Hematopoietic multipotent progenitor cell treated with erythropoietin and hydrocortisone succinate and interleukin-3 and kit ligand, for 17 days (in vitro differentiated cells): ENCODE measurements around the gene NPDC1.
"Not testable (repeated sequence)": the region's sequence is repeated elsewhere in the genome, so short reads cannot be mapped to it uniquely, and the experiment has no call there.

Source experiments
- DNase-seq: peaks from one replicate; pipeline ENCODE4 v3.0.0-alpha.2; 2015; ENCODE audit warnings: low spot score

The NPDC1 gene

GRCh38 chr9:137075275-137075775 is 29.3 kb upstream of the NPDC1 start:
- DNase-seq = no peak

DNA sequence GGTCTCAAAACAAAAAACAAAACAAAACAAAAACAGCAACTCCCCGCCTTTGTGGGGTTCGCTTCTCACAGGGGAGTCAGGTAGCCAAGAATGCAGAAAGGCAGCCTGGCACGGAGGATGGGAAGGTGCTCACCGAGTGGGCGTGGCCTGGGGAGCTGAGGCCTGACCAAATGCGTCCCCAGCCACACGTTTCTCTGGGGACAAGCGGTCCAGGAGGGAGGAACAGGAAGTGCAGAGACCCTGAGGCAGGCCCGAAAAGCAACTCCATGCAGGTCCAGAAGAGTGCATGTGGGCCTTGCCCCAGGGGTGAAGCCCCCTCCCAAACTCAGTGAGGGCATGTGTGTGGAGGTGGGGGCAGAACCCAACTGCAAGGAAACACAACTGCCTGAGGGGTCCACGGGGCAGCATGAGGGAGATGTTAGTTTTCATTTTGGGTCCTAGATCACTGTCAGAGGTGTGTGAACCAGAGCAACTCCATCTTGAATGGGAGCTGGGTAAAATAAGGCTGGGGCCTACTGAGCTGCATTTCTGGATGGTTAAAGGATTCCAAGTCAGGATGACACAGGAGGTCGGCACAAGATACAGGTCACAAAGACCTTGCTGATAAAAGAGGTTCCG is 28.8 kb upstream of the NPDC1 start:
- DNase-seq = no peak

DNA sequence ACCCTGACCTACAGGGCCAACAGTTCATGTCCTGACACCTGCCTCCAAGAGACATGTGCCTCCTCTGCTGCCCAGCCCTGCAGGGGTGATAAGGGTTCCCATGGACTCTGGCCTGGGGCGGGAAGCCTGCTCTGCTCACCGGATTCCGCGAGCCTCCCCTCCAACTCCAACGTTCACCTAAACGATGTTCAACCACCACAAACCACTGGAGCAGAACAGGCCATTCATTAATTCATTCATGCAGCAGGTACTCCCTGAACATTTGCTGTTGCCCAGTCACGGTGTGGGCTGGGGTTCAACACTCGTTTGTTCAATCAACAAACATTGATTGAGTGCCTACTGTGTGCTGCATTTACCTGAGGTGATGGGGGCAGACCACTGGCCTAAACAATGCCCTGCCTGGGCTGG is 28.0 kb upstream of the NPDC1 start:
- no peak for DNase-seq

DNA sequence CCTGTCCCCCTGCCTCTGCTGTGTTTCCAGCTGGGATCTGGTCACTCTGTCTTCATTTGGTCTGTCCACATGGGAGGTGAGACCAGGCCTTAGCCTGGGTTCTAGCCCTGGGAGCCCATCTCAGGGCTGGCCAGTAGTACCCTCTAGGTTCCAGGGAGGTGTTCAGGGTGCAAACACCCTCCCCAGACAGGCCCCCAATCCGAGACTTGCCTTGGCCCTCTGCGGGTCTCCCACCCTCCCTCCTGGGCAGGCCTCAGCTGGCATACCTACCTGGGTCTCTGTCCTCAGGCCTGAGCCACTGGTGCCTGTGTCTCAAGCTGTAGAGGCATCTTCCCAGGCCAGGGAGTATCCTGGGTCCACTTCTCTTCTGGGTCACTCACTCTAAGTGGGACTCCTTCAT is 25.3 kb upstream of the NPDC1 start:
- DNase-seq = no peak

DNA sequence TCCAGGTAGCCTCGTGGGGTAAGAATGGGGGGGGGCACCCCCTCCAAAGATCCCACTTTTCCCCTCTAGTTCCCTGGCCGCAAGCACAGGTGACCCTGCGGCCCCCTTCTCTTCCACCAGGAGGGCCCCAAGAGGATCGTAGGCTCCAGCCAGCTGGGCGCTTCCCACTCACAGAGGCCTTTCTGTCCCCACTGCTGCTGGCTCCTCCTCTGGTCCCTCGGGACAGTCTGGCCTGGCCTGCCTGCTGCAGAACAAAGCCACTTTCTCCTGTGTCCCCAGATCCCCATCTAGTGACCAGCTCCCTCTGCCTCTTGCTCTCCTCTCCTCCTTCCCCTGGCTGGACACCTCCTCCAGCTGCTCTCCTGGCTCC is 24.9 kb upstream of the NPDC1 start:
- no peak for DNase-seq

GRCh38 chr9:137070201-137070905 is 24.4 kb upstream of the NPDC1 start, which contains the start of gene SAPCD2:
Gene SAPCD2, minus strand, starts transcription at chr9:137070557. Its CDS starts 97 bp downstream, at chr9:137070460.
- DNase-seq = peak; percentile 81

DNA sequence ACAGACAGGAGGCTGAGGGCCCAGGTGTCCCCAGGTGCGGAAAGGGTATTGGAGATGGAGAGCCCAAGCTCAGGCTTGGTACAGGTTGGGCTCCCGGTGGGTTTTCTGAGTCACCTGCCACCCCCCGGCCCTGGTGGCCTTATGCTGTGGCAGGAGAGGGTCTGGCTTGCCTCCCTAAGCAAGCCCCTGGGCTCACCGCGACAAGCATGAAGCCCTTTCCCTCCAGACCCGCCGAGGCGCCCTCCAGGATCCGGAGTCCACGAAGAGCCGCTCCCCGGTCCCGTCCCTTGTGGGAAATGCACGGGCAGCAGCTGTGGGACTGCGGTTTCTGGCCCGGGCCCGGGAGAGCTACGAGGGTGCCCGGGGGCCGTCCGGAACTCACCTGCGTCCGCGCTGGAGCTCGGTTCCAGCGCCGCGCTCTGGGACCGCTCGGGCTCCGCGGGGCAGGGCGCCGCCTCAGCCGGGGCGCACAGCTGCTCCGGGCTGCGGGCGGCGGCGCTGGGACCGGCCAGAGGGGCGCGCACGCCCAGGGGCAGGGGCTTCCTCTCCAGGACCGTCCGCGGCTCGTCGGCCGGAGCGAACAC is 23.6 kb upstream of the NPDC1 start:
- DNase-seq = no peak

DNA sequence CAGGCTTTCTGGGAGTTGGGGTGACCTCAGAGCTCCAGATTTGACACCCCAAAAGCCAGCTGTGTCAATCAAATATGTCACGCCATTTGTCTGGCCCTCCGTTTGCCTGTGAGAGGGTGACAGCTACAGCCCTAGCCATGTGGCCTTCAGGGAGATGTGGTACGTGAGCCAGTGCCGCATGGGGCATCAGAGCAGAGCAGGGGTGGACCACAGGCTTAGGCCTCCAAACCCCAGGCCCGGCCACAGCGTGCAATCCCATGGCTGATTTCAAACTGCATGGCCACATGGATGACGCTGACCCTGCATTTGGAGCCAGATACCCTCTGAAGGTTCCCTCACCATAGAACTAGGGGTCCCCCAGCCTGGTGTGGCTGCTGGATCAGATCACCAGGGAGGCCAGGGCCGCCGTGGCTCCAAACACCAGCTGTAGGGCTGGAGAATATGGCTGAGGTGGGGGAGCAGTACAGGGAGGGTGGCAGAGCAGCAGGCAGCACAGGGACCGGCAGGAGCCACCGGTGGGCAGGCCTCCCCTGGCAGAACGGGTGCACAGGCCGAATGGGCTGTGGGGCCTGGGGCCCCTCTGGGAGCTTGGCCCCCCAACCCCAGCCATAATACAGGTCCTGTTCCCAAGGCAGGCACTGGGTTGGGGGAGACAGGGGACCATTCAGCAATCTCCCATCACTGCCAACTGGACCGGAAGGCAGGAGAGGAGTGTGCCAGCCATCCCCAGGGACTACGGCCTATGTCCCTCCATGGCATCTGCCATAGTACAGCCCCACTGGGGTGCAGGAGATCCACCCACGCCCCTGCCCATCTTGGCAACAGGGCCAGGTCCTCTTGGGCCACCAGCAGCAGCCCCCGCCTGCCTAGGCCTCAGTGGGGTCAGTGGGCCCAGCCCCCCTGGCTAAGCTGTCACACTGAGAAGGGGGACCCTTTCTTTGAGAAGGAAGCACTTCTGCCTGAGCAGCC is 22.8 kb upstream of the NPDC1 start:
- DNase-seq = no peak

- DNase-seq = peak; percentile 81
These were observed 22.0 kb upstream of the NPDC1 start for GRCh38 chr9:137067860-137068538.

DNA sequence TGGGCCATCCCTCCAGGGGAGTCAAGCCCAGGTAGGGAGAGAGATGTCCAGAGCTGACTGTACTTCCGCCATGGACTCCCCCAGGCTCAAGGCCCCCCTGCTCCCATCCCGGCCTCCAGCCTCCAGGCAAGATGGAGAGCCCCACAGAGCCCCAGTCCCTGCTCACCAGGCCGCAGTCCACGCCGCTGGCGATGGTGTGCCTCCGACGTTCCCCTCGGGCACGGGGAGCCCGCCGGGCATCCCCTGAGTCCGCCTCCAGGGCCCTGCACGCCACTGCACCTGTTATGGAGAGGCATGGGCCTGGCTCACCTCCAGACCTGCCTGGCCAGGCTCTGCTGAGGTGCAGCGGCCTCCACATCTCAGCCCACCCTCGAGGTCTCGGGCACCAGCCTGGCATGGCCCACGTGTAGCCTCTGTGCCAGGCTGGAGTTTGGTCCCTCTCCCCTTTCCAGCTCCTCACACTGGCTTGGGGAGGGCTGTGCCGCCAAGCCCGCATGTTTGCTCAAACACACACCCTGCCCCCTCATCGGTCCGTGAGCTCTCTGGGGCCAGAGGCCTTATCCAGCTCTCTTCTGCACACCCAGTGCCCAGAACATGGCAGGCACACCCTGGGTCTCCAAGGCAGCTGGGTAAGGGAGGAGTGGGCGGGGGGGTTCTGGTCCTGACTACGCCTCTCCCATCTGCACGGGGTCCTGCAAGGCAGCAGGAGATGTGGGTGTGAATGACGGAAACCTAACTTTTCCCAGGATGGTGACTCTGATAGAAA is 20.3 kb upstream of the NPDC1 start:
- no peak for DNase-seq

DNA sequence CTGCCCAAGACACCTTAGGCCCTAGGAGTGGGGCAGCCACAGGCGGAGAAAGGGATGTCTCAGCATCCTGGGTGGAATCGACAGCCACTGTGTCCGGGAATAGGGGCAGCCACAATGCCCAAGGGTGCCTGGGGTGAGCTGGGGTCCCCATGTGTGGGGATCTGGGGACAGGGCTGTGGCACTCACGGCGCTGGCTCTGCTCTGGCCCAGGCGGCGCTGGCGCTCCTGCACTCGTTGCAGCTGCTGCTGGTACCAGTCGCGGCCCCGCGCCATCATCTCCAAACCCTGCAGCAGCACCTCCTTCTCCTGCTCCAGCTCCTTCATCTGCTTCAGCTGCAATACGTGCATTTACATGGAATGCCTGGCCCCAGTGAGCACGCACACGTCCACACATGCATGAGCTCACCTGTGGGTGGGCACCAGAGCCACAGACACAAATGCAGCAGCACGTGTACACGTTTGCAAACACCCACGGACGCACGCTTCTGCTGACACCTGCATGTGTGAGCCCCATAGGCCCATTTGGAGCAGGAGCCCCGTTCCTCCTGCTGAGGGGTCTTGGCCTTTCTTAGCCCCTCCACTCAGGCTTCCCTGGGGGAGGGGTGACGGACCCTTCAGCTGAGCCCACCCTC is 19.5 kb upstream of the NPDC1 start:
- DNase-seq = no peak

DNA sequence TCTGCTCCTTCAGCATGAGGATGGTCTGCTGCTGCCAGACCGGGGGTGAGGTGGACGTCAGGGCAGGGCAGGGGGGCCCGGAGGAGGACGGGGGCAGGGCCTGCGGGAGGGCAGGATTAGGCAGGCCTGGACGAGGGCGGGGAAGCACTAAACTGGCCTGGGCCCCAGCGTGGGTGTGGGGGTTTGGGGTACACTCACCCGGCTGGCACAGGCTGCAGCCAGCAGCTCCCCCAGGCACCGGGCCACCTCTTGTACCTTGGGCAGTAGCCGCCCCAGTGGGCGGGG is 18.8 kb upstream of the NPDC1 start:
- DNase-seq = no peak

DNA sequence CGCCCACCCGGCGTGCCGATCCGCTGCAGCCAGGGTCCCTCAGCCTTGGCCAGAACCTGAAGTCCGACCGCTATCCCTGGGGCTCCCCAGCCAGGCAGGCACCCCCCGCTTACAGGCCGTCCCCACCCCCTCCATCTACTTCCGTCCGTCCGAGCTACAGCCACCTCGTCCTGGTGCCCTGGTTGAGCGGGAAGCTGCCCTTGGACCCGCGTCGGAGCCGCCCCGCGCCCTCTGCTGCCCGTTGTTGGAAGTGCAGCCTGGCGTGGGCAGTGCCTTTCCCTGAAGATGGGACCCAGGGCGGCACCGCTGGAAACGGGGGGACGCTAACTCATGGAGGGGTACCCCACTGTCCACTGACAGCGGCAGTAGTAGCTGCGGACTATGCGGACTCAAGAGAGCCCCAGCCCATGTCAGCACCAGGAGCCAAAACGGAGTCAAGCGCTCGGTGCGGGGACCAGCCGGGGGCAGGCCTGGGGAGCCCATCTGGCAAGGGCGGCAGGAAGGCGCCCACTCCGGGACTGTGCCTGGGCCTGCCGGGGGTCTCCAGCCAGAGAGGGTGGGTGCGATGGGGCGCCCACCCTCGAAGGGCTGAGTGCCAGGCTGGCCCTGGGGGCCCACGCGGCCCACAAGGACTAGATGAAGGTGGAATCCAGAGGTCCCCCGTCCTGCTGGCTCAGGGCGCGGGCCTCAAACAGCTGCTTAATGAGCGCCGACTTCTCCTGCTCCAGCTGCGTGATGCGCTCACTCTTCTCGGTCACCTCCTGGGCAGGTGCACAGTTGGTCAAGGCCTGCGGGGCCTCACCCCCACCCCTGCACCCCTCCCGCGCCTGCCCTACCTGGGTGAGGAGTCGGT is 18.3 kb upstream of the NPDC1 start:
- peak; percentile 56 for DNase-seq

GRCh38 chr9:137063311-137064026 is 17.5 kb upstream of the NPDC1 start:
- no peak for DNase-seq

DNA sequence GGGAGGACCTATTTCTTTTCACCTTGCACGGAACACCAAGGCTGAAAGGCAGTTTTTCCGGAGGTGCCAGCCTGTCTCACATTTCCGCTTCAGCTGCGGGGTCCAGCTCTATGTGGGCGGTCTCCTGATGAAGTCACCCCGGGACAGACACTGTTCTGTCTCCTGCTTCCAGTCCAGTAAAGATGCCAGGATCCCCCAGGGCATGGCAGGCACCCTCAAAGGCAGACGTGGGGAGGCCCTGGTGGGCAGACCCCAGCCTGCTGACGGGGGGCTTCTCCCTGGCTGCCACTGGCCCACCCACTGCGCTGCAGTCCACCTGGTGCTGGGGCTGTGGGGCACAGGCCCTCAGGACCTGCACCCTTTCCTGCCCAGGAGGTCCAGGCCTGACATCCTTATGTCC is 16.8 kb upstream of the NPDC1 start:
- not testable (repeated sequence) for DNase-seq

DNA sequence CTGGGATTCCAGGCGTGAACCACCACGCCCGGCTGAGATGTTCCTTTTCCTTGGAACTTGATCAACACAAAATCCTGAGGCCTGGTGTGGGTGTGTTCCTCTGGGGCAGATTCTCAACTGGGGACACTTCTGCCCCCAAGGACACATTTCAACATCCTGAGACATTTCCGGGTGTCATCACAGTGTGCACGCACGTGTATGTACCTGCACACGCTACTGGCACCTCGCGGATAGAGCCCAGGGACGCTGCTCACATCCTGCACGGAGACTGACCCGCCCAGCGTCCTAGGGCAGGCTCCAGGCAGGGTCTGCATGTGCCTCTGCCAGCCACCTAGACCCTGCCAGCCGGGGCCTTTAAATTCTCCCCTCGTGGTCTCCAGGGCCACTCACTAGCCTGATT is 16.4 kb upstream of the NPDC1 start:
- no peak for DNase-seq

- DNase-seq = no peak
These were observed 12.7 kb upstream of the NPDC1 start for GRCh38 chr9:137058521-137059234.

DNA sequence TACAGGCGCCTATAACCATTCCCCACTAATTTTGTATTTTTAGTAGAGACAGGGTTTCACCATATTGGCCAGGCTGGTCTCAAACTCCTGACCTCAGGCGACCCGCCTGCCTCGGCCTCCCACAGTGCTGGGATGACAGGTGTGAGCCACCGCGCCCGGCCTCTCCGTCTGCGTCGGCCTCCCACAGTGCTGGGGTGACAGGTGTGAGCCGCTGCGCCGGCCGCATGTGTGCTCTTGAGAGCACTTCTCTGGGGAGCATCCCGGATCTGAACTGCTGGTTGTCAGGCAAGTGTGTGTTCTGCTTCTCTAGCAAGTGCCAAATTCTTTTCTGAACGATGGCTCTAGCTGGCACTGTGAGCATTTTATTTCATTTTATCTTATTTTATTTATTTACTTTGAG is 11.6 kb upstream of the NPDC1 start:
- DNase-seq = no peak
